Embryonic facial prominence (tissue), 1 donor: ENCODE measurements around the gene ARHGEF2.

Experiments used
- DNase-seq: peaks from one replicate; pipeline ENCODE4 v3.0.0-alpha.2; 2016; ENCODE audit errors: extremely low spot score

ARHGEF2 gene

DNA sequence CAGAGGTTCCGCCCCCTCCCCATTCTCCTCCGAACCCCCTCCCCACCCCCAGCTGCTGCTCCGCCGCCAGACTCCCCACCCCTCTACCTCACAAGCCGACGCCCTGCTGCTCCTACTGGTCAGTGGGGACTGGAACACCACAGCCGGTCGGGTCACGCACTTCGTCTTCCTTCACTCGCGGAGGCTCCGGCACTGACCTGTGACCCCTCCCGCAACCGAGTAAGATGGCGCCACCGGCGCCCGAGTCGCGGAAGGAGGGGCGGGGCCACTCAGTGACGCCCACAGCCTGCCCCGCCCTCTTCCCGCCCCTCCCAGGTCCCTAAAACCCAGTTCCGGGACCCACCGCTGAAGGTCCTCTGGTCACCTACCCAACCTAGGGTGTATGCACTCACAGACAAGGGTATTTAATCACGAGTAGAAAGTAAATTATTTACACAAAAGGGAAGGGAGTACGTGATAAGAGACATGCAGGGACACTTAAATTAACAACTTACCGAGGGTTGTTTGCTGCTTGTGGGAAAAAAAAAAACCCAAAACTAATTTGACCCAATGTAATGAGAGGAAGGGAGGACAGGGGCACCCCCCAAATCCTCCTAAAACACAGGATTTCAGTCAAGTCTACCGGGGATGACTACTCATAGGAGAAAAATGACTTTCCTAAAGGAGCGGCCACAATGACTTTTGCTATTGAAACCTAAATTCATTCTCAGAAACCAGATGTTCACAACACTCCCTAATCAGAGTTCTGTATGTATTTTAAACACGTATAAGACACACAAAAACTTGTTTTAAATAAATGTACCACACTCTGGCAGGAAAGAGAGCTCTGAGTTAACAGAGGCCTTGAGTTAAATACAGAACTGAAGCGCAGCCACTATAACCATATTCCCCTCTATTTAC, 66.9 kb downstream of the ARHGEF2 start, which contains the start of gene RIT1:
TSS of gene RIT1 (minus strand) at position 194 of the 900 bp plus-strand sequence. CDS start 588 bp downstream, outside the sequence.
- peak; percentile 61 for DNase-seq

GRCh38 chr1:155910621-155911121, 67.7 kb downstream of the ARHGEF2 start:
- no peak for DNase-seq

GRCh38 chr1:155909894-155910293, 68.5 kb downstream of the ARHGEF2 start:
- no peak for DNase-seq

- no peak for DNase-seq
Observed at GRCh38 chr1:155904261-155904660, 74.1 kb downstream of the ARHGEF2 start.

DNA sequence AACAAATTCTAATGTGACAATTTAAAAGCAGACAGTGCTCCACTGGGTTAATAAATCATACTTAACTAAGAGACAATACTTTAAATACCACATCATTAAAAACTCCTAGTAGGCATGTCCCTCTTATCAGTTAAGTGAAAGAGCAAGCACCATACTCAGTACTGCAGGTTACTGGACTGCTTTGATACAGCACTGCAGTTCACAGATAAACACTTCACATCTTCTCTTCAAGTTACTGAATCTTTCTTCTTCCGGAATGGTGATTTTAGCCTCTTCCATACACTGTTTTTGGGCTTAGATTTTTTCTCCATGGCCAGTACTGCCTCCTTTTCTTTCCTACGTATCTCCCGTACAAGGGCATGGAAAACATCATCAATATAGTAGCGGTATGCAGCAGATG, 78.2 kb downstream of the ARHGEF2 start:
- DNase-seq: no peak

- no peak for DNase-seq
Observed at GRCh38 chr1:155899683-155900082, 78.7 kb downstream of the ARHGEF2 start.

DNA sequence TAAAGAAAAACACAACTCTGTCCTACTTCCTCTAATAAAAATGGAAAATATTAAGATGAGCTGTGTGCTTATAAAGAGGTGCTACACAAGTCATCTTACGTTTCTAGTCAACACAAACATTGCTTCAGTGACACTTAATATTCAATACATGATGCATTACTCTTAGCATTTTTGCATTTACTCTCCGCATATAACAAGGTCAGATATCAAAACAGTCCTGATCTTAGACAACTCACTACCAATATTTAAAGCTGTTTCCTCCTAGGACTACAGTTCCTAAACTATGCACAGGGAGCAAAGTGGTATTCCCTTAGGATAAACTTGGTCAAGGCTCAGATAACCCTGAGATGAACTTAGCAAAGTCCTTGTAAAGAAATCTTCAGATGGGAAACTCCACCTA, 79.5 kb downstream of the ARHGEF2 start:
- DNase-seq: no peak

GRCh38 chr1:155897746-155898145, 80.6 kb downstream of the ARHGEF2 start:
- no peak for DNase-seq
